Epithelial cell of esophagus (primary cell): ENCODE measurements around the gene MAML3.

ENCODE experiments used
- DNase-seq: peaks from one replicate; pipeline ENCODE4 v3.0.0; 2010; ENCODE audit warnings: low read depth
- H3K4me3 ChIP-seq: 2 replicates; pipeline ENCODE4 v1.5.1; 2011; ENCODE audit warnings: mild to moderate bottlenecking, low read length, control low read depth
- TF ChIP-seq, protein P1 (sequence below): IDR thresholded peaks from 2 replicates; pipeline ENCODE4 v1.5.1; 2011; ENCODE audit warnings: low read depth, mild to moderate bottlenecking, low read length, control low read depth, inconsistent platforms; ENCODE audit not compliant: insufficient read depth; ENCODE audit errors: missing control alignments

Gene MAML3

DNA sequence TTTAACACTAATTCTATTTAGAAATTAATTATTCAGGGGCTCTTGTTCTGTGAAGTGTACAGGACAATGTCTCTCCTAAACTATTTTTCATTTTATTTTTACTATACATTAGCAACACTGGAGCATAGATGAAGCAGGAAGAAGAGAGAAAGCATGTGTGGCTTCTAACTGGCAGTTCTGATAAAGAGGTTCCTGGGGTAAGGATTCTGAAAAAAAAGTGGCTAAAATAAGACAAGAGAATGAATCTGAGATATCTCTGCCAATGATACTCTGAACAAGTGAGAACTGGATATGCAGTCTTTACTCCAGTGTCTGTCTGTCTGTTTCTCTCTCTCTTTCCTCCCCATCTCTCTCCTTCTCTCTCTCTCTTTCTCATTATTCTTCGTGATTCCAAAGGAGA is 125.9 kb downstream of the MAML3 start:
- TF ChIP-seq, protein P1, sequence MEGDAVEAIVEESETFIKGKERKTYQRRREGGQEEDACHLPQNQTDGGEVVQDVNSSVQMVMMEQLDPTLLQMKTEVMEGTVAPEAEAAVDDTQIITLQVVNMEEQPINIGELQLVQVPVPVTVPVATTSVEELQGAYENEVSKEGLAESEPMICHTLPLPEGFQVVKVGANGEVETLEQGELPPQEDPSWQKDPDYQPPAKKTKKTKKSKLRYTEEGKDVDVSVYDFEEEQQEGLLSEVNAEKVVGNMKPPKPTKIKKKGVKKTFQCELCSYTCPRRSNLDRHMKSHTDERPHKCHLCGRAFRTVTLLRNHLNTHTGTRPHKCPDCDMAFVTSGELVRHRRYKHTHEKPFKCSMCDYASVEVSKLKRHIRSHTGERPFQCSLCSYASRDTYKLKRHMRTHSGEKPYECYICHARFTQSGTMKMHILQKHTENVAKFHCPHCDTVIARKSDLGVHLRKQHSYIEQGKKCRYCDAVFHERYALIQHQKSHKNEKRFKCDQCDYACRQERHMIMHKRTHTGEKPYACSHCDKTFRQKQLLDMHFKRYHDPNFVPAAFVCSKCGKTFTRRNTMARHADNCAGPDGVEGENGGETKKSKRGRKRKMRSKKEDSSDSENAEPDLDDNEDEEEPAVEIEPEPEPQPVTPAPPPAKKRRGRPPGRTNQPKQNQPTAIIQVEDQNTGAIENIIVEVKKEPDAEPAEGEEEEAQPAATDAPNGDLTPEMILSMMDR = no peak
- H3K4me3 ChIP-seq = no peak overlapping the region
- DNase-seq = no peak

DNA sequence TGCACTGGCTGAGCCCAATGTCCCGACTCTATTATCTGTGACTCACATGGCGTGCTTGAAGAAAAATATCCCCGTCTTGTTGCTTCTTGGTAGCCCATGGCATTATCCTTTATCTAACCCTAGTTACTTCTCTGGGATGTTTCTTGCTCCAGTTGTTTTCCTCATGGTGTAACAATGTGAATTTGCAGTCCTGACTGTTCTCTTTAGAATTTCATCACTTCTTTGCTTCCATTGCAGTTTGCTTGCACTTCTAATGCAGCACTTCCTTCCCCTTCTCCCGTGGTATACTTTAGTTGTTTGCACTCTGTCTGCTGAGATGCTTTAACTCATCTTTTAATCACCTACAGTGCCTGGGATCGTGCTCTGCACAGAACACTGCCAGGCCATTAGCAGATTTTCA is 126.9 kb downstream of the MAML3 start:
- DNase-seq = no peak
- H3K4me3 ChIP-seq = no peak overlapping the region
- TF ChIP-seq, protein P1 = no peak

DNA sequence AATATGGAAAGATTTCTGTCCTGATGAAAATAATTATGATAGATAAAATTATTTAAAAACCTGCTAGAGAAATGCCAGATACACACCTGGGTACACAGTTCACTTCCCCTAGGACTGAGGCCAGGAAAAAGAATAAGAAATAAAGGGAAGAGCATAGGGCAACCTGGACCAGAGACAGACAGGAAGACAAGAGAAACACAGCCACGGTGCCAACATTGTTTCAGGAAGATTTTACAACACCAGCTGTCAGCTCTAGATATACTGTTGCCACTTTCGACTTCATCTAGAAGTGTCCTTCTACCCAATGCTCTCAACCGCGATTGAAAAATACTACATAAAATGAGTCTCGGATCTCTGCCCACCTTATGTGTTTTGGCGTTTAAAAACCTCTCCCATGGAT is 128.5 kb downstream of the MAML3 start:
- no peak overlapping the region for H3K4me3 ChIP-seq
- TF ChIP-seq, protein P1 = no peak
- DNase-seq = no peak

DNA sequence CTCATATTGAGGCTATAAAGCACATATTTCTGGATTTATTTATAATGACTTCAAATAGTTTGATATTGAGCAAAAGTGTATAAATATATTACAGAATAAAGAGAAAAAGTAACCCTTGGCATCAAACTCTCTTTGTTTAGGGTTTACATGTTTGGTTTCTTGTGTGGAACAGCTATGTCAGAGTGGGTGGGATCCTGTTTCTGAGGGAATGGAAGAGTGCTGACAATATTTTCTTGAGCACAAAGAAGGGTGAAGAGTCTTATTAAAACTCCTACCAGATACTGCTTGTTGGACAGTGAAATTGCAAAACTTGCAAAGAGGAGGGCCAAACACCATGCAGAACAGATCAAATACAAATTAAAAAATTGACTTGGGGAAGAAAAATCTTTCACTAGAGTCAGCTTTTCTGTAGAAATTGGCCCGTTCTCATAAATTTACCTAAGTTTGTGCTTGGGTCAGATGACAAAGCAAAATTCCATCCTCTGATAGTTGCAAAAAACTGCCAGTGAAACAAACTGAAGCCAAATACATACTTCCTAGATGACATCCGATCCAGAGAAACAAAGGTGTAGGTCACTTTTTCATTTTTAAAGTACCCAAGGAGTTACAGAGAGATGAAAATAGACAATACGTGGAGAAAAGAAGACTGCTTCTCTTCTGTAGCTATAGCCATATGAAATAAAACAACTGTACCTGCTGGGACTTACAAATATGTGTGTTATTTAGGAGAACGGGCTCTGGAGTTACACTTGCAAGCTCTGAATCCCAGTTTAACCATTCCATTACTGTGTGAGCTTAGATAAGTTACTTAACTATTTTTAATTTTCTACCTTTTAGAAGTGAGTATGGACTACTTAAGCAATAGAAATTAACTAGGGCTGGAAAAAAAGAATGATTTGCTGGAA is 133.3 kb downstream of the MAML3 start:
- no peak overlapping the region for H3K4me3 ChIP-seq
- DNase-seq = no peak
- TF ChIP-seq, protein P1 = no peak

DNA sequence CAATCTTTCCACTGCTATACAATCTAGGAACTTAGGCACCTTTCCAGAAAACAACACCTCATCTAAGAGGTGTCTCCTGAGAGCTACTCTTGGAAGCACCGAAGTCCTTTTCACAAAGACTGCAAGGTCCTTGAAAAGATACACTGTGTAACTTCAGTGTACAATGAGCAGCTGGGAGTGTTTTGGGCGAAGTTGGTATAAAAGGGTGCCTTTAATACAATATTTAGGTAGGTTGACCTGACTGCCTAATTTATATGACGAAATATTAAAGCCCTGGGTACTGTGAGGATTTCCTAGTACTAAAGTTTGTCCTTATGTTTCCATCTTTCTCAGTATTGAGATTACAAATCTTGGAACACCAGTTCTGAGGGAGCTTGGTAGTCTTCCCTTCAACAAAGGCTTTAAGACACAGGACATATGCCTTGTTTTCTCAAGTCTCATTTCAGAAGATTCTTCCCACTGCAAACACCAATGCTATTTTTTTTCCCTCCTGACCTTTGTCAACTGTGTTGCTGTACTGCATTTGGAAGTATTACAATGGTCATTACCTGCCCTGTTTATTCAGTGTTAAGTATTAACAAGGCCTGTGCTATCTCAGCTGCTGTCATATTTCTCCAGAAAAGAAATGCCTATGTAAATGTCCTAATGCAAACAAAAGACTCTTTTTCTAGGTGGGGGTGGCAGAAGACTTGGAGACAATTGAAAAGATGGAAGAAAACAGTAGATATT is 134.2 kb downstream of the MAML3 start:
- no peak for DNase-seq
- TF ChIP-seq, protein P1 = no peak
- no peak overlapping the region for H3K4me3 ChIP-seq

DNA sequence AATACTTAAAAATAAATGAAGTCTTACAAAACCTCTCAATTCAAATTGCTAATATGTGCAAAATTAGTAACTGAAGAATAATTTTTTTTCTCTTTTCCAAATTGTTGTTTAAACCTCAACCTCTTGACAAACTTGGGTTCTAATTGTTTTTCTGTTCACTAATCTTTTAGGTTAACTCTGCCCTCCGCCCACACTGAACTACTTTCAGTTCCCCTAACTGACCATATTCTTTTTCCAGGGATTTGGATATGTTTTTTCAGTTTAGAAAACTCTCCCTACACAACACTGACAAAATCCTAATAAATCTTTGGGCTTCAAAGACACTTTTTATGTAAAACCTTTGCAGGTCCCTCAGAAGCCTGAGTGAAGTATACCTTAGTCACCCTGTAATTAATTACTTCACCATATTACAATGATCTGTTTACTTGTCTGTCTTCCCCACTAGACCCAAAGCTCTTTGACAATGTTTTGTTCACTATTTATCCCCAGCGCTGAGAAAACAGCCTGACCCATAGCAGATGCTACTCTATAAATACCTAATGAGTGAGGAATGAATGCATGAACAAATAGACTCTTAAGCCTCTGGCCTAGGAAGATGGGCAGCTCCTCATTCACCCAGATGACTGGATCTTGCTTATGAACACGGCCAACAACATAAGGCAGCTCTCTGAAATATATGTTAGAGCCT is 134.9 kb downstream of the MAML3 start:
- no peak overlapping the region for H3K4me3 ChIP-seq
- DNase-seq = no peak
- TF ChIP-seq, protein P1 = no peak
